GM19238 (cell line): ENCODE measurements around the gene C1QBP.
"Not testable (repeated sequence)": the region's sequence is repeated elsewhere in the genome, so short reads cannot be mapped to it uniquely, and the experiment has no call there.

Experiments used
- DNase-seq: peaks from one replicate; pipeline ENCODE4 v3.0.0; 2011; ENCODE audit warnings: low spot score; ENCODE audit not compliant: insufficient read length

C1QBP gene

GRCh38 chr17:5431949-5432556 lies 6.9 kb downstream of the C1QBP start:
- DNase-seq, result no peak

GRCh38 chr17:5431234-5431633 lies 7.7 kb downstream of the C1QBP start:
- not testable (repeated sequence) for DNase-seq

- DNase-seq, result no peak
These were observed 8.4 kb downstream of the C1QBP start for GRCh38 chr17:5430413-5430999.

- DNase-seq, result no peak
These were observed 9.6 kb downstream of the C1QBP start for GRCh38 chr17:5429191-5429887.

- no peak for DNase-seq
These were observed 13.1 kb downstream of the C1QBP start for GRCh38 chr17:5425826-5426225.

GRCh38 chr17:5424909-5425308 lies 14.0 kb downstream of the C1QBP start:
- no peak for DNase-seq

GRCh38 chr17:5422505-5422904 lies 16.4 kb downstream of the C1QBP start:
- DNase-seq, result no peak

GRCh38 chr17:5419959-5420653 lies 18.8 kb downstream of the C1QBP start, which contains the start of gene RPAIN:
Gene RPAIN, plus strand, starts transcription at chr17:5420182. Its CDS starts 29 bp downstream, at chr17:5420211.
- DNase-seq, result peak; percentile 73

GRCh38 chr17:5419356-5419958 lies 19.5 kb downstream of the C1QBP start, which contains the start of gene NUP88:
Gene NUP88, minus strand, starts transcription at chr17:5419662. Its CDS starts 12 bp downstream, at chr17:5419650.
- DNase-seq, result peak; percentile 94

GRCh38 chr17:5418858-5419355 lies 20.0 kb downstream of the C1QBP start:
- DNase-seq, result peak; percentile 26

- no peak for DNase-seq
These were observed 22.1 kb downstream of the C1QBP start for GRCh38 chr17:5416901-5417300.

GRCh38 chr17:5413682-5414081 lies 25.3 kb downstream of the C1QBP start:
- DNase-seq, result no peak

- DNase-seq, result no peak
These were observed 28.2 kb downstream of the C1QBP start for GRCh38 chr17:5410594-5411272.

- no peak for DNase-seq
These were observed 30.8 kb downstream of the C1QBP start for GRCh38 chr17:5408186-5408585.

GRCh38 chr17:5405400-5405799 lies 33.6 kb downstream of the C1QBP start:
- DNase-seq, result no peak

- DNase-seq, result no peak
These were observed 39.2 kb downstream of the C1QBP start for GRCh38 chr17:5399767-5400166.

GRCh38 chr17:5396612-5397011 lies 42.3 kb downstream of the C1QBP start:
- no peak for DNase-seq

GRCh38 chr17:5391678-5392077 lies 47.3 kb downstream of the C1QBP start:
- DNase-seq, result no peak
